Liver (tissue), 9 donors: ENCODE measurements around the gene COMMD3. TPM values are rescaled to one million over a fixed set of nuclear protein-coding genes. Genes with fewer than 3 reads are reported as not detected.

Source experiments
- DNase-seq: peaks from one replicate; pipeline ENCODE4 v3.0.0-alpha.2; 2017; ENCODE audit warnings: low spot score
- H3K27ac ChIP-seq, 2 donors: one replicate each; pipeline ENCODE4 v1.7.0; 2013; ENCODE audit warnings: inconsistent platforms in 2 of 2, low read length in 2 of 2, control low read depth in 1 of 2, low read depth in 1 of 2, mild to moderate bottlenecking in 1 of 2
- H3K27me3 ChIP-seq, 4 donors: one replicate each; pipeline versions ENCODE4 v1.6.1 to v1.7.0; 2013; ENCODE audit warnings: low read length in 3 of 4, inconsistent platforms in 1 of 4, mild to moderate bottlenecking in 1 of 4, moderate library complexity in 1 of 4; ENCODE audit not compliant: control insufficient read depth in 4 of 4, insufficient read depth in 4 of 4
- H3K36me3 ChIP-seq, 4 donors: one replicate each; pipeline versions ENCODE4 v1.6.1 to v1.7.0; 2013; ENCODE audit warnings: low read length in 3 of 4, mild to moderate bottlenecking in 3 of 4, low read depth in 1 of 4, moderate library complexity in 1 of 4; ENCODE audit not compliant: control insufficient read depth in 4 of 4, insufficient read depth in 3 of 4
- H3K4me1 ChIP-seq, 4 donors: one replicate each; pipeline versions ENCODE4 v1.6.1 to v1.7.0; 2013; ENCODE audit warnings: low read length in 3 of 4, mild to moderate bottlenecking in 3 of 4, moderate library complexity in 1 of 4; ENCODE audit not compliant: control insufficient read depth in 4 of 4, insufficient read depth in 4 of 4
- H3K4me3 ChIP-seq, 3 donors: one replicate each; pipeline versions ENCODE4 v1.6.1 to v1.7.0; 2013; ENCODE audit warnings: low read length in 3 of 3, control low read depth in 1 of 3, low read depth in 1 of 3, mild to moderate bottlenecking in 1 of 3
- H3K9ac ChIP-seq, 2 donors: one replicate each; pipeline ENCODE4 v1.7.0; 2013; ENCODE audit warnings: low read length in 2 of 2, mild to moderate bottlenecking in 2 of 2, moderate library complexity in 2 of 2, control low read depth in 1 of 2, low read depth in 1 of 2
- H3K9me3 ChIP-seq, 4 donors: one replicate each; pipeline versions ENCODE4 v1.6.1 to v1.7.0; 2013; ENCODE audit warnings: low read length in 3 of 4; ENCODE audit not compliant: control insufficient read depth in 4 of 4
- ATF3 ChIP-seq: IDR thresholded peaks from 2 replicates; pipeline ENCODE4 v1.6.1; 2016; ENCODE audit warnings: antibody characterized with exemption
- EGR1 ChIP-seq, 2 donors: IDR thresholded peaks; 2 replicates each; pipeline ENCODE4 v1.6.1; 2016 to 2018; ENCODE audit warnings: antibody characterized with exemption in 2 of 2, low read depth in 2 of 2
- FOXA1 ChIP-seq: IDR thresholded peaks from 2 replicates; pipeline ENCODE4 v1.6.1; 2016; ENCODE audit warnings: antibody characterized with exemption
- FOXA2 ChIP-seq: IDR thresholded peaks from 2 replicates; pipeline ENCODE4 v1.6.1; 2016; ENCODE audit warnings: antibody characterized with exemption
- GABPA ChIP-seq, 2 donors: IDR thresholded peaks in 1 of 2; conservative IDR thresholded peaks in 1 of 2; 2 replicates each; pipeline ENCODE4 v1.6.1; 2016; ENCODE audit warnings: antibody characterized with exemption in 2 of 2, mild to moderate bottlenecking in 1 of 2, moderate library complexity in 1 of 2
- HNF4A ChIP-seq, 2 donors: conservative IDR thresholded peaks; 2 replicates each; pipeline ENCODE4 v1.6.1; 2016; ENCODE audit warnings: antibody characterized with exemption in 2 of 2, mild to moderate bottlenecking in 2 of 2
- HNF4G ChIP-seq: IDR thresholded peaks from 2 replicates; pipeline ENCODE4 v1.6.1; 2016; ENCODE audit warnings: antibody characterized with exemption
- JUND ChIP-seq, 2 donors: IDR thresholded peaks; 2 replicates each; pipeline ENCODE4 v1.6.1; 2016; ENCODE audit warnings: antibody characterized with exemption in 2 of 2
- MAX ChIP-seq: IDR thresholded peaks from 2 replicates; pipeline ENCODE4 v1.6.1; 2016; ENCODE audit warnings: antibody characterized with exemption
- NR2F2 ChIP-seq: IDR thresholded peaks from 2 replicates; pipeline ENCODE4 v1.6.1; 2016; ENCODE audit warnings: antibody characterized with exemption
- RAD21 ChIP-seq, 2 donors: IDR thresholded peaks; 2 replicates each; pipeline ENCODE4 v1.6.1; 2016; ENCODE audit warnings: antibody characterized with exemption in 2 of 2, mild to moderate bottlenecking in 2 of 2
- RXRA ChIP-seq, 2 donors: IDR thresholded peaks; 2 replicates each; pipeline ENCODE4 v1.6.1; 2017 to 2018; ENCODE audit warnings: antibody characterized with exemption in 2 of 2, mild to moderate bottlenecking in 1 of 2
- SP1 ChIP-seq: IDR thresholded peaks from 2 replicates; pipeline ENCODE4 v1.6.1; 2018; ENCODE audit warnings: antibody characterized with exemption, mild to moderate bottlenecking
- TAF1 ChIP-seq: conservative IDR thresholded peaks from 2 replicates; pipeline ENCODE4 v1.6.1; 2016; ENCODE audit warnings: antibody characterized with exemption, mild to moderate bottlenecking
- YY1 ChIP-seq: IDR thresholded peaks from 2 replicates; pipeline ENCODE4 v1.6.1; 2016; ENCODE audit warnings: antibody characterized with exemption, mild to moderate bottlenecking
- WGBS: extraction: QIAGEN DNeasy Blood & Tissue Kit; methylation state at CpG from one replicate; pipeline ENCODE4 v1.1.7; 2013; 5-methylcytosine and 5-hydroxymethylcytosine counted together
- polyA plus RNA-seq, 2 donors: library from polyadenylated mRNA; stranded (reverse) in 1 of 2; unstranded in 1 of 2; fragments of 200-250 nt in 1 of 2; fragments of >200 nt in 1 of 2; fragmentation: Nextera tagmentation in 1 of 2; extraction: Ambion mirVana in 1 of 2; gene quantifications; one replicate each; pipeline versions ENCODE4 v1.2.1 to v1.2.3, GENCODE V29; 2013 to 2015
- total RNA-seq, 2 donors: library from RNA; depleted of rRNA; stranded (reverse); fragments of >200 nt; gene quantifications; one replicate each; pipeline ENCODE4 v1.2.3, GENCODE V29; 2014
- TF ChIP-seq, protein P1 (sequence below): IDR thresholded peaks from 2 replicates; pipeline ENCODE4 v1.6.1; 2016; ENCODE audit warnings: antibody characterized with exemption
- TF ChIP-seq, protein P2 (sequence below): IDR thresholded peaks from 2 replicates; pipeline ENCODE4 v1.6.1; 2016; ENCODE audit warnings: antibody characterized with exemption, mild to moderate bottlenecking
- TF ChIP-seq, protein P3 (sequence below): fragments of 150-350 bp; IDR thresholded peaks from 2 replicates; pipeline ENCODE4 v1.5.1; 2017; ENCODE audit warnings: improper control_type of control experiment, low read depth, low read length; ENCODE audit not compliant: missing input control
- donor health status: healthy.
- donor health status: healthy.
- donor health status: healthy.
- donor health status: healthy.
- donor health status: healthy.

Gene COMMD3
- total and polyA plus RNA-seq, 4 donors = 18.3 to 62.0 (median 25.8) TPM

DNA sequence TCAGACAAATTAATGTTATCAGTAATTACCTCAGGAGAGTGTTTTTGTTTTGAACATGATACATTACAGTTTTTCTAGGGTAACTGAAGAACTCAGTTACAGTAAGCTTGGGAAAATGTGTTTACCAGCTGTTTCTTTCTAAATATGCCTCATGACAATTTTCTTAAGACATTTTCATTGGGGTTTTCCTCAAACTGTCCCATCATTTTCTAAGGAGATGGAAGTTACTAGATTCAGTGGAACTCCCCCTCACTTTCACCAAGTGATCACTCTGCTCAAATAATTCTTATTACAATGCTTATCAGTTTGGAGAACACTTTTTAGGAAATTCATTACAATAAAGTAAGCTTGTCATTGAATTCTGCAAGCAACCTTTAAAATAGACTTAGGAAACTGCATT lies 22.7 kb downstream of the COMMD3 start:
- Histone ChIP-seq H3K27ac (no peak overlapping the region), H3K36me3 (no peaks in the 10 kb centered on the region), H3K9me3 (peaks cover 0 to 7% (median 0%) of the 10 kb centered on the region in 4 donors), H3K4me1 (peaks cover 11 to 39% (median 26%) of the 10 kb centered on the region in 4 donors), H3K9ac (no peak overlapping the region), H3K4me3 (no peak overlapping the region), H3K27me3 (peaks cover 0 to 48% (median 21%) of the 10 kb centered on the region in 4 donors)
- TF ChIP-seq GABPA (IDR thresholded peaks at IDR 0.05 in 1 of 2, conservative IDR thresholded peaks at IDR 0.05 in 1 of 2) (no peak), FOXA1 (no peak), HNF4G (no peak)
- TF ChIP-seq, protein P1, sequence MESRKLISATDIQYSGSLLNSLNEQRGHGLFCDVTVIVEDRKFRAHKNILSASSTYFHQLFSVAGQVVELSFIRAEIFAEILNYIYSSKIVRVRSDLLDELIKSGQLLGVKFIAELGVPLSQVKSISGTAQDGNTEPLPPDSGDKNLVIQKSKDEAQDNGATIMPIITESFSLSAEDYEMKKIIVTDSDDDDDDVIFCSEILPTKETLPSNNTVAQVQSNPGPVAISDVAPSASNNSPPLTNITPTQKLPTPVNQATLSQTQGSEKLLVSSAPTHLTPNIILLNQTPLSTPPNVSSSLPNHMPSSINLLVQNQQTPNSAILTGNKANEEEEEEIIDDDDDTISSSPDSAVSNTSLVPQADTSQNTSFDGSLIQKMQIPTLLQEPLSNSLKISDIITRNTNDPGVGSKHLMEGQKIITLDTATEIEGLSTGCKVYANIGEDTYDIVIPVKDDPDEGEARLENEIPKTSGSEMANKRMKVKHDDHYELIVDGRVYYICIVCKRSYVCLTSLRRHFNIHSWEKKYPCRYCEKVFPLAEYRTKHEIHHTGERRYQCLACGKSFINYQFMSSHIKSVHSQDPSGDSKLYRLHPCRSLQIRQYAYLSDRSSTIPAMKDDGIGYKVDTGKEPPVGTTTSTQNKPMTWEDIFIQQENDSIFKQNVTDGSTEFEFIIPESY = no peak
- no peak for DNase-seq

GRCh38 chr10:22339761-22340328 lies 23.7 kb downstream of the COMMD3 start:
- peaks cover 11 to 32% (median 21%) of the 10 kb centered on the region in 4 donors for H3K4me1 ChIP-seq
- H3K27ac ChIP-seq = peak overlapping the region; percentile 82 to 94
- H3K27me3 ChIP-seq = peaks cover 0 to 48% (median 22%) of the 10 kb centered on the region in 4 donors
- 2% methylated on average over 13 of the region's 13 CpGs for WGBS
- TF ChIP-seq JUND (IDR thresholded peaks at IDR 0.05) (no peak), HNF4G (no peak), ATF3 (no peak), YY1 (no peak), MAX (no peak), RAD21 (IDR thresholded peaks at IDR 0.05) (no peak), SP1 (no peak), FOXA1 (no peak), TAF1 (no peak), GABPA (IDR thresholded peaks at IDR 0.05 in 1 of 2, conservative IDR thresholded peaks at IDR 0.05 in 1 of 2) (no peak), EGR1 (IDR thresholded peaks at IDR 0.05; ENCODE audit: low read depth in 2 of 2) (no peak), HNF4A (conservative IDR thresholded peaks at IDR 0.05) (no peak), FOXA2 (no peak), NR2F2 (no peak), RXRA (IDR thresholded peaks at IDR 0.05) (no peak)
- TF ChIP-seq, protein P2, sequence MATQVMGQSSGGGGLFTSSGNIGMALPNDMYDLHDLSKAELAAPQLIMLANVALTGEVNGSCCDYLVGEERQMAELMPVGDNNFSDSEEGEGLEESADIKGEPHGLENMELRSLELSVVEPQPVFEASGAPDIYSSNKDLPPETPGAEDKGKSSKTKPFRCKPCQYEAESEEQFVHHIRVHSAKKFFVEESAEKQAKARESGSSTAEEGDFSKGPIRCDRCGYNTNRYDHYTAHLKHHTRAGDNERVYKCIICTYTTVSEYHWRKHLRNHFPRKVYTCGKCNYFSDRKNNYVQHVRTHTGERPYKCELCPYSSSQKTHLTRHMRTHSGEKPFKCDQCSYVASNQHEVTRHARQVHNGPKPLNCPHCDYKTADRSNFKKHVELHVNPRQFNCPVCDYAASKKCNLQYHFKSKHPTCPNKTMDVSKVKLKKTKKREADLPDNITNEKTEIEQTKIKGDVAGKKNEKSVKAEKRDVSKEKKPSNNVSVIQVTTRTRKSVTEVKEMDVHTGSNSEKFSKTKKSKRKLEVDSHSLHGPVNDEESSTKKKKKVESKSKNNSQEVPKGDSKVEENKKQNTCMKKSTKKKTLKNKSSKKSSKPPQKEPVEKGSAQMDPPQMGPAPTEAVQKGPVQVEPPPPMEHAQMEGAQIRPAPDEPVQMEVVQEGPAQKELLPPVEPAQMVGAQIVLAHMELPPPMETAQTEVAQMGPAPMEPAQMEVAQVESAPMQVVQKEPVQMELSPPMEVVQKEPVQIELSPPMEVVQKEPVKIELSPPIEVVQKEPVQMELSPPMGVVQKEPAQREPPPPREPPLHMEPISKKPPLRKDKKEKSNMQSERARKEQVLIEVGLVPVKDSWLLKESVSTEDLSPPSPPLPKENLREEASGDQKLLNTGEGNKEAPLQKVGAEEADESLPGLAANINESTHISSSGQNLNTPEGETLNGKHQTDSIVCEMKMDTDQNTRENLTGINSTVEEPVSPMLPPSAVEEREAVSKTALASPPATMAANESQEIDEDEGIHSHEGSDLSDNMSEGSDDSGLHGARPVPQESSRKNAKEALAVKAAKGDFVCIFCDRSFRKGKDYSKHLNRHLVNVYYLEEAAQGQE = no peak
- TF ChIP-seq, protein P3, sequence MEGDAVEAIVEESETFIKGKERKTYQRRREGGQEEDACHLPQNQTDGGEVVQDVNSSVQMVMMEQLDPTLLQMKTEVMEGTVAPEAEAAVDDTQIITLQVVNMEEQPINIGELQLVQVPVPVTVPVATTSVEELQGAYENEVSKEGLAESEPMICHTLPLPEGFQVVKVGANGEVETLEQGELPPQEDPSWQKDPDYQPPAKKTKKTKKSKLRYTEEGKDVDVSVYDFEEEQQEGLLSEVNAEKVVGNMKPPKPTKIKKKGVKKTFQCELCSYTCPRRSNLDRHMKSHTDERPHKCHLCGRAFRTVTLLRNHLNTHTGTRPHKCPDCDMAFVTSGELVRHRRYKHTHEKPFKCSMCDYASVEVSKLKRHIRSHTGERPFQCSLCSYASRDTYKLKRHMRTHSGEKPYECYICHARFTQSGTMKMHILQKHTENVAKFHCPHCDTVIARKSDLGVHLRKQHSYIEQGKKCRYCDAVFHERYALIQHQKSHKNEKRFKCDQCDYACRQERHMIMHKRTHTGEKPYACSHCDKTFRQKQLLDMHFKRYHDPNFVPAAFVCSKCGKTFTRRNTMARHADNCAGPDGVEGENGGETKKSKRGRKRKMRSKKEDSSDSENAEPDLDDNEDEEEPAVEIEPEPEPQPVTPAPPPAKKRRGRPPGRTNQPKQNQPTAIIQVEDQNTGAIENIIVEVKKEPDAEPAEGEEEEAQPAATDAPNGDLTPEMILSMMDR = no peak
- TF ChIP-seq, protein P1 = no peak
- peak overlapping the region; percentile 52 to 79 for H3K9ac ChIP-seq
- peak overlapping the region; percentile 63 to 97 (median 77) for H3K4me3 ChIP-seq
- H3K36me3 ChIP-seq = no peaks in the 10 kb centered on the region
- H3K9me3 ChIP-seq = peaks cover 0 to 7% (median 1%) of the 10 kb centered on the region in 4 donors
- DNase-seq = no peak
